ENCODE results near the gene FGF21.

FGF21 gene

DNA sequence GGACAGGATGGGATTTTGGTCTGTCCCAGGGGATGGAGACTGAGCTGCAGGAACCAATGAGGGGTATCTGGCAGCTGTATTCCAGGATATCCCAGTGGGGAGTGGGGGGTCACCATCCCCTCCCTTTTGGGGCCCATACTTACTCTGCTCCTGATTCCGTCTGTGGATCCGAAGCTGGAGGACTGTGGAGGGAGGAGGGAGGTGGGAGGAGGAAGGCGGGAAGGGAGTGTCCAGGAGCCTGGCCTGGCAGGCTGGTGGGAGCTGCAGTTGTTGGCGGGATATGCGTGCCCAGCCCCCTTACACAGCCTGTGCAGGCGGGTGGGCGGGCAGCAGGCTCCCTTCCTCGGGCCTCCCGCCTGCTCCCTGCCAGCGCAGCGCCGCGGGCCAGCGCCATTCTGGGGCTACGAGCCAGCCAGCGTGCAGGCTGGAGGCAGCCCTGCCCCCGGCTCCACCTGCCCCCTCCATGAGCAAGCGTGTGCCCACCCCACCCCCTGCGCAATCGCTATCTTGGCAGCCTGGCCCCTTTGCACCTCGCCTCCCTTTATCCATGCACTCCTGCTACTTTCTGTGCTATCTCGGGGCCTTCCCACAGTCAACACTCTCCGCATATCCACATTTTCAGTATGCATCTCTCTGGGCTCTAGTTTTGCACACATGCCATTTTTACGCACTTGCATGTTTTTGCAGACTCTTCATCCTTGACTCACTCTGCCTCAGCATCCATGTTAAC lies 38.6 kb upstream of the FGF21 start (continued):
- TF ChIP-seq, protein P1, sequence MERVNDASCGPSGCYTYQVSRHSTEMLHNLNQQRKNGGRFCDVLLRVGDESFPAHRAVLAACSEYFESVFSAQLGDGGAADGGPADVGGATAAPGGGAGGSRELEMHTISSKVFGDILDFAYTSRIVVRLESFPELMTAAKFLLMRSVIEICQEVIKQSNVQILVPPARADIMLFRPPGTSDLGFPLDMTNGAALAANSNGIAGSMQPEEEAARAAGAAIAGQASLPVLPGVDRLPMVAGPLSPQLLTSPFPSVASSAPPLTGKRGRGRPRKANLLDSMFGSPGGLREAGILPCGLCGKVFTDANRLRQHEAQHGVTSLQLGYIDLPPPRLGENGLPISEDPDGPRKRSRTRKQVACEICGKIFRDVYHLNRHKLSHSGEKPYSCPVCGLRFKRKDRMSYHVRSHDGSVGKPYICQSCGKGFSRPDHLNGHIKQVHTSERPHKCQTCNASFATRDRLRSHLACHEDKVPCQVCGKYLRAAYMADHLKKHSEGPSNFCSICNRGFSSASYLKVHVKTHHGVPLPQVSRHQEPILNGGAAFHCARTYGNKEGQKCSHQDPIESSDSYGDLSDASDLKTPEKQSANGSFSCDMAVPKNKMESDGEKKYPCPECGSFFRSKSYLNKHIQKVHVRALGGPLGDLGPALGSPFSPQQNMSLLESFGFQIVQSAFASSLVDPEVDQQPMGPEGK (tag by site-specific recombination; IDR thresholded peaks at IDR 0.05): peak; percentile 93
- TF ChIP-seq ZNF768 (tag by site-specific recombination; IDR thresholded peaks at IDR 0.05) (no peak), ZNF19 (tag by site-specific recombination; IDR thresholded peaks at IDR 0.05; ENCODE audit: low read depth) (no peak), ZNF48 (tag by site-specific recombination; IDR thresholded peaks at IDR 0.05) (no peak), YY2 (tag by site-specific recombination; IDR thresholded peaks at IDR 0.05) (peak; percentile 48), ZXDB (tag by site-specific recombination; IDR thresholded peaks at IDR 0.05) (0 out of 2 replicates have a peak, but pooled peaks have one; percentile 61), GFI1B (tag by site-specific recombination; IDR thresholded peaks at IDR 0.05) (no peak), ZNF292 (tag by site-specific recombination; IDR thresholded peaks at IDR 0.05; ENCODE audit: borderline replicate concordance, low read depth) (no peak), KLF7 (tag by site-specific recombination; IDR thresholded peaks at IDR 0.05; ENCODE audit: borderline replicate concordance) (peak; percentile 54; the same call in 1 of the 2 replicates), ZNF426 (tag by site-specific recombination; IDR thresholded peaks at IDR 0.05) (no peak), KLF1 (tag by site-specific recombination; IDR thresholded peaks at IDR 0.05) (peak; percentile 83), KLF10 (tag by site-specific recombination; IDR thresholded peaks at IDR 0.05) (peak; percentile 61; the same call in 1 of the 2 replicates), ZSCAN30 (tag by site-specific recombination; IDR thresholded peaks at IDR 0.05) (peak; percentile 98), ZBTB1 (tag by site-specific recombination; IDR thresholded peaks at IDR 0.05) (no peak), ZNF2 (tag by site-specific recombination; IDR thresholded peaks at IDR 0.05) (no peak), ZNF157 (tag by site-specific recombination; IDR thresholded peaks at IDR 0.05) (no peak), ZNF549 (tag by site-specific recombination; IDR thresholded peaks at IDR 0.05) (no peak), KLF8 (tag by site-specific recombination; IDR thresholded peaks at IDR 0.05) (peak; percentile 89), ZNF837 (tag by site-specific recombination; IDR thresholded peaks at IDR 0.05) (no peak)
- TF ChIP-seq, protein P2, sequence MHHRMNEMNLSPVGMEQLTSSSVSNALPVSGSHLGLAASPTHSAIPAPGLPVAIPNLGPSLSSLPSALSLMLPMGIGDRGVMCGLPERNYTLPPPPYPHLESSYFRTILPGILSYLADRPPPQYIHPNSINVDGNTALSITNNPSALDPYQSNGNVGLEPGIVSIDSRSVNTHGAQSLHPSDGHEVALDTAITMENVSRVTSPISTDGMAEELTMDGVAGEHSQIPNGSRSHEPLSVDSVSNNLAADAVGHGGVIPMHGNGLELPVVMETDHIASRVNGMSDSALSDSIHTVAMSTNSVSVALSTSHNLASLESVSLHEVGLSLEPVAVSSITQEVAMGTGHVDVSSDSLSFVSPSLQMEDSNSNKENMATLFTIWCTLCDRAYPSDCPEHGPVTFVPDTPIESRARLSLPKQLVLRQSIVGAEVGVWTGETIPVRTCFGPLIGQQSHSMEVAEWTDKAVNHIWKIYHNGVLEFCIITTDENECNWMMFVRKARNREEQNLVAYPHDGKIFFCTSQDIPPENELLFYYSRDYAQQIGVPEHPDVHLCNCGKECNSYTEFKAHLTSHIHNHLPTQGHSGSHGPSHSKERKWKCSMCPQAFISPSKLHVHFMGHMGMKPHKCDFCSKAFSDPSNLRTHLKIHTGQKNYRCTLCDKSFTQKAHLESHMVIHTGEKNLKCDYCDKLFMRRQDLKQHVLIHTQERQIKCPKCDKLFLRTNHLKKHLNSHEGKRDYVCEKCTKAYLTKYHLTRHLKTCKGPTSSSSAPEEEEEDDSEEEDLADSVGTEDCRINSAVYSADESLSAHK (tag by site-specific recombination; IDR thresholded peaks at IDR 0.05): no peak
- TF ChIP-seq, protein P3, sequence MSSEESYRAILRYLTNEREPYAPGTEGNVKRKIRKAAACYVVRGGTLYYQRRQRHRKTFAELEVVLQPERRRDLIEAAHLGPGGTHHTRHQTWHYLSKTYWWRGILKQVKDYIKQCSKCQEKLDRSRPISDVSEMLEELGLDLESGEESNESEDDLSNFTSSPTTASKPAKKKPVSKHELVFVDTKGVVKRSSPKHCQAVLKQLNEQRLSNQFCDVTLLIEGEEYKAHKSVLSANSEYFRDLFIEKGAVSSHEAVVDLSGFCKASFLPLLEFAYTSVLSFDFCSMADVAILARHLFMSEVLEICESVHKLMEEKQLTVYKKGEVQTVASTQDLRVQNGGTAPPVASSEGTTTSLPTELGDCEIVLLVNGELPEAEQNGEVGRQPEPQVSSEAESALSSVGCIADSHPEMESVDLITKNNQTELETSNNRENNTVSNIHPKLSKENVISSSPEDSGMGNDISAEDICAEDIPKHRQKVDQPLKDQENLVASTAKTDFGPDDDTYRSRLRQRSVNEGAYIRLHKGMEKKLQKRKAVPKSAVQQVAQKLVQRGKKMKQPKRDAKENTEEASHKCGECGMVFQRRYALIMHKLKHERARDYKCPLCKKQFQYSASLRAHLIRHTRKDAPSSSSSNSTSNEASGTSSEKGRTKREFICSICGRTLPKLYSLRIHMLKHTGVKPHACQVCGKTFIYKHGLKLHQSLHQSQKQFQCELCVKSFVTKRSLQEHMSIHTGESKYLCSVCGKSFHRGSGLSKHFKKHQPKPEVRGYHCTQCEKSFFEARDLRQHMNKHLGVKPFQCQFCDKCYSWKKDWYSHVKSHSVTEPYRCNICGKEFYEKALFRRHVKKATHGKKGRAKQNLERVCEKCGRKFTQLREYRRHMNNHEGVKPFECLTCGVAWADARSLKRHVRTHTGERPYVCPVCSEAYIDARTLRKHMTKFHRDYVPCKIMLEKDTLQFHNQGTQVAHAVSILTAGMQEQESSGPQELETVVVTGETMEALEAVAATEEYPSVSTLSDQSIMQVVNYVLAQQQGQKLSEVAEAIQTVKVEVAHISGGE (tag by site-specific recombination; conservative IDR thresholded peaks at IDR 0.05; ENCODE audit: low read depth): 0 out of 2 replicates have a peak, but pooled peaks have one; percentile 25
- TF ChIP-seq, protein P4, sequence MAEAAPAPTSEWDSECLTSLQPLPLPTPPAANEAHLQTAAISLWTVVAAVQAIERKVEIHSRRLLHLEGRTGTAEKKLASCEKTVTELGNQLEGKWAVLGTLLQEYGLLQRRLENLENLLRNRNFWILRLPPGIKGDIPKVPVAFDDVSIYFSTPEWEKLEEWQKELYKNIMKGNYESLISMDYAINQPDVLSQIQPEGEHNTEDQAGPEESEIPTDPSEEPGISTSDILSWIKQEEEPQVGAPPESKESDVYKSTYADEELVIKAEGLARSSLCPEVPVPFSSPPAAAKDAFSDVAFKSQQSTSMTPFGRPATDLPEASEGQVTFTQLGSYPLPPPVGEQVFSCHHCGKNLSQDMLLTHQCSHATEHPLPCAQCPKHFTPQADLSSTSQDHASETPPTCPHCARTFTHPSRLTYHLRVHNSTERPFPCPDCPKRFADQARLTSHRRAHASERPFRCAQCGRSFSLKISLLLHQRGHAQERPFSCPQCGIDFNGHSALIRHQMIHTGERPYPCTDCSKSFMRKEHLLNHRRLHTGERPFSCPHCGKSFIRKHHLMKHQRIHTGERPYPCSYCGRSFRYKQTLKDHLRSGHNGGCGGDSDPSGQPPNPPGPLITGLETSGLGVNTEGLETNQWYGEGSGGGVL (tag by site-specific recombination; IDR thresholded peaks at IDR 0.05): peak; percentile 90
- TF ChIP-seq, protein P5, sequence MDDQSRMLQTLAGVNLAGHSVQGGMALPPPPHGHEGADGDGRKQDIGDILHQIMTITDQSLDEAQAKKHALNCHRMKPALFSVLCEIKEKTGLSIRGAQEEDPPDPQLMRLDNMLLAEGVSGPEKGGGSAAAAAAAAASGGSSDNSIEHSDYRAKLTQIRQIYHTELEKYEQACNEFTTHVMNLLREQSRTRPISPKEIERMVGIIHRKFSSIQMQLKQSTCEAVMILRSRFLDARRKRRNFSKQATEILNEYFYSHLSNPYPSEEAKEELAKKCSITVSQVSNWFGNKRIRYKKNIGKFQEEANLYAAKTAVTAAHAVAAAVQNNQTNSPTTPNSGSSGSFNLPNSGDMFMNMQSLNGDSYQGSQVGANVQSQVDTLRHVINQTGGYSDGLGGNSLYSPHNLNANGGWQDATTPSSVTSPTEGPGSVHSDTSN (CRISPR knock-in tag; IDR thresholded peaks at IDR 0.05): no peak
- TF ChIP-seq, protein P6, sequence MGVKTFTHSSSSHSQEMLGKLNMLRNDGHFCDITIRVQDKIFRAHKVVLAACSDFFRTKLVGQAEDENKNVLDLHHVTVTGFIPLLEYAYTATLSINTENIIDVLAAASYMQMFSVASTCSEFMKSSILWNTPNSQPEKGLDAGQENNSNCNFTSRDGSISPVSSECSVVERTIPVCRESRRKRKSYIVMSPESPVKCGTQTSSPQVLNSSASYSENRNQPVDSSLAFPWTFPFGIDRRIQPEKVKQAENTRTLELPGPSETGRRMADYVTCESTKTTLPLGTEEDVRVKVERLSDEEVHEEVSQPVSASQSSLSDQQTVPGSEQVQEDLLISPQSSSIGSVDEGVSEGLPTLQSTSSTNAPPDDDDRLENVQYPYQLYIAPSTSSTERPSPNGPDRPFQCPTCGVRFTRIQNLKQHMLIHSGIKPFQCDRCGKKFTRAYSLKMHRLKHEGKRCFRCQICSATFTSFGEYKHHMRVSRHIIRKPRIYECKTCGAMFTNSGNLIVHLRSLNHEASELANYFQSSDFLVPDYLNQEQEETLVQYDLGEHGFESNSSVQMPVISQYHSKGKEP (tag by site-specific recombination; IDR thresholded peaks at IDR 0.05): peak; percentile 31; the same call in 1 of the 2 replicates
- TF ChIP-seq, protein P7, sequence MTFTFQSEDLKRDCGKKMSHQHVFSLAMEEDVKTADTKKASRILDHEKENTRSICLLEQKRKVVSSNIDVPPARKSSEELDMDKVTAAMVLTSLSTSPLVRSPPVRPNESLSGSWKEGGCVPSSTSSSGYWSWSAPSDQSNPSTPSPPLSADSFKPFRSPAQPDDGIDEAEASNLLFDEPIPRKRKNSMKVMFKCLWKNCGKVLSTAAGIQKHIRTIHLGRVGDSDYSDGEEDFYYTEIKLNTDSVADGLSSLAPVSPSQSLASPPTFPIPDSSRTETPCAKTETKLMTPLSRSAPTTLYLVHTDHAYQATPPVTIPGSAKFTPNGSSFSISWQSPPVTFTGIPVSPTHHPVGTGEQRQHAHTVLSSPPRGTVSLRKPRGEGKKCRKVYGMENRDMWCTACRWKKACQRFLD (tag by site-specific recombination; IDR thresholded peaks at IDR 0.05): no peak
